HG03196 (cell line): ENCODE measurements around the gene EIF3J.
A peak's percentile ranks its signal among the peaks of the same experiment; 100 is the strongest.
"Not testable (repeated sequence)": the region's sequence is repeated elsewhere in the genome, so short reads cannot be mapped to it uniquely, and the experiment has no call there.

Source experiments
- ATAC-seq: cut with Tn5 transposase; IDR thresholded peaks from one replicate; pipeline ENCODE4 v1.9.1; 2021; ENCODE audit not compliant: unreplicated experiment

Gene EIF3J

GRCh38 chr15:44541282-44541958 lies 4.5 kb downstream of the EIF3J start:
- ATAC-seq, result no peak

- no peak for ATAC-seq
Measured at GRCh38 chr15:44542596-44542995, 5.6 kb downstream of the EIF3J start.

- ATAC-seq, result not testable (repeated sequence)
Measured at GRCh38 chr15:44544745-44545144, 7.8 kb downstream of the EIF3J start.

- peak; percentile 71 for ATAC-seq
Measured at GRCh38 chr15:44545913-44546802, 9.2 kb downstream of the EIF3J start.

- not testable (repeated sequence) for ATAC-seq
Measured at GRCh38 chr15:44549152-44549551, 12.2 kb downstream of the EIF3J start.

- no peak for ATAC-seq
Measured at GRCh38 chr15:44550256-44550655, 13.3 kb downstream of the EIF3J start.

- no peak for ATAC-seq
Measured at GRCh38 chr15:44550734-44551133, 13.8 kb downstream of the EIF3J start.

GRCh38 chr15:44554934-44555723 lies 18.2 kb downstream of the EIF3J start:
- no peak for ATAC-seq

GRCh38 chr15:44560926-44561325 lies 24.0 kb downstream of the EIF3J start:
- ATAC-seq, result not testable (repeated sequence)

- no peak for ATAC-seq
Measured at GRCh38 chr15:44565387-44566154, 28.6 kb downstream of the EIF3J start.

GRCh38 chr15:44566155-44566540 lies 29.2 kb downstream of the EIF3J start:
- ATAC-seq, result no peak

- no peak for ATAC-seq
Measured at GRCh38 chr15:44568338-44568737, 31.4 kb downstream of the EIF3J start.

GRCh38 chr15:44569316-44569715 lies 32.4 kb downstream of the EIF3J start:
- no peak for ATAC-seq

GRCh38 chr15:44570361-44570760 lies 33.4 kb downstream of the EIF3J start:
- ATAC-seq, result no peak

- no peak for ATAC-seq
Measured at GRCh38 chr15:44573386-44573785, 36.4 kb downstream of the EIF3J start.

- no peak for ATAC-seq
Measured at GRCh38 chr15:44574734-44575133, 37.8 kb downstream of the EIF3J start.

- ATAC-seq, result no peak
Measured at GRCh38 chr15:44580105-44580504, 43.2 kb downstream of the EIF3J start.

- no peak for ATAC-seq
Measured at GRCh38 chr15:44584162-44584749, 47.3 kb downstream of the EIF3J start.

GRCh38 chr15:44585633-44586032 lies 48.7 kb downstream of the EIF3J start:
- ATAC-seq, result no peak

- ATAC-seq, result no peak
Measured at GRCh38 chr15:44588541-44588940, 51.6 kb downstream of the EIF3J start.
